C4-2B (cell line): ENCODE results near the gene RAD18.

Experiments
- CTCF ChIP-seq: fragments of 450-650 bp; conservative IDR thresholded peaks from 2 replicates; pipeline ENCODE4 v1.5.1; 2017; ENCODE audit warnings: mild to moderate bottlenecking
- ZFX ChIP-seq: fragments of 450-650 bp; IDR thresholded peaks from 2 replicates; pipeline ENCODE4 v1.6.1; 2017

- TF ChIP-seq CTCF = no peak
- no peak for TF ChIP-seq ZFX
Observed at GRCh38 chr3:8839607-8840325, 123.5 kb downstream of the RAD18 start.
